Epithelial cell of esophagus (primary cell): Measurements from ENCODE around the gene FHIT.

Source experiments
- DNase-seq: peaks from one replicate; pipeline ENCODE4 v3.0.0; 2010; ENCODE audit warnings: low read depth
- H3K4me3 ChIP-seq: 2 replicates; pipeline ENCODE4 v1.5.1; 2011; ENCODE audit warnings: mild to moderate bottlenecking, low read length, control low read depth
- TF ChIP-seq, protein P1 (sequence below): IDR thresholded peaks from 2 replicates; pipeline ENCODE4 v1.5.1; 2011; ENCODE audit warnings: low read depth, mild to moderate bottlenecking, low read length, control low read depth, inconsistent platforms; ENCODE audit not compliant: insufficient read depth; ENCODE audit errors: missing control alignments

FHIT gene

DNA sequence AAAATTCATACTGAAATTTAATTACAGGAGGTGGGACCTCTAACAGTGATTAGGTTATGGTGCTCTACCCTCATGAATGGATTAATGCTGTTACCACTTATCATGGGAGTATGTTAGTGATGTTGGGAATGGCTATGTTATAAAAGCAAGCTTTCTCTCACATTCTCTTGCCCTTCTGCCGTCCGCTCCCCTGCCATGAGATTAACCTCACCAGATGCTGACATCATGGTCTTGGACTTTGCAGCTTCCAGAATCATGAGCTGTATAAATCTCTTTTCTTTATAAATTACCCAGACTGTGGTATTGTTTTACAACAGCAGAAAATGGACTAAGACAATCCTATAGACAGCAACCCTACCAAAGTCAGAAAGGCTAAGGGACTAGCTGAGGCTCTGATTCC is 884.8 kb downstream of the FHIT start:
- H3K4me3 ChIP-seq, result no peak overlapping the region
- TF ChIP-seq, protein P1, sequence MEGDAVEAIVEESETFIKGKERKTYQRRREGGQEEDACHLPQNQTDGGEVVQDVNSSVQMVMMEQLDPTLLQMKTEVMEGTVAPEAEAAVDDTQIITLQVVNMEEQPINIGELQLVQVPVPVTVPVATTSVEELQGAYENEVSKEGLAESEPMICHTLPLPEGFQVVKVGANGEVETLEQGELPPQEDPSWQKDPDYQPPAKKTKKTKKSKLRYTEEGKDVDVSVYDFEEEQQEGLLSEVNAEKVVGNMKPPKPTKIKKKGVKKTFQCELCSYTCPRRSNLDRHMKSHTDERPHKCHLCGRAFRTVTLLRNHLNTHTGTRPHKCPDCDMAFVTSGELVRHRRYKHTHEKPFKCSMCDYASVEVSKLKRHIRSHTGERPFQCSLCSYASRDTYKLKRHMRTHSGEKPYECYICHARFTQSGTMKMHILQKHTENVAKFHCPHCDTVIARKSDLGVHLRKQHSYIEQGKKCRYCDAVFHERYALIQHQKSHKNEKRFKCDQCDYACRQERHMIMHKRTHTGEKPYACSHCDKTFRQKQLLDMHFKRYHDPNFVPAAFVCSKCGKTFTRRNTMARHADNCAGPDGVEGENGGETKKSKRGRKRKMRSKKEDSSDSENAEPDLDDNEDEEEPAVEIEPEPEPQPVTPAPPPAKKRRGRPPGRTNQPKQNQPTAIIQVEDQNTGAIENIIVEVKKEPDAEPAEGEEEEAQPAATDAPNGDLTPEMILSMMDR, result no peak

DNA sequence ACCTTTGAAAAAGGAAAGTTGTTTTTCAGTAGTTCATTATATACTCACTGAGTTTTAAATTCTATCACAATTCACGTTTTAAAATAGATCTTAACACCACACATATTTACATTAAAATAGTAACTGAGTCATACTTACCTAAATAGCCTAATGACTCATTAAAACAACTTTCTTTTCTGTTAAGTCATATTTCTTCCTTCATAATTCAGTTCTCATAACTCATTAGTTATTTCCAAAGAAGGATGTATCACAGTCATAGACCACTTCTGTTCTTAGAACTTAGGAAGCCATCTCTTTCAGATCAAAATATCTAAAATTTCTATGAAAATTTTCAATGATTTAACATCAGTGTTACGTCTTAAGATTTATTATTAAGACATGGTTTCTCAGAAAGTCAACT is 885.9 kb downstream of the FHIT start:
- DNase-seq, result peak; percentile 51
- TF ChIP-seq, protein P1, result no peak
- H3K4me3 ChIP-seq, result no peak overlapping the region

More for the DNA sequence above, 884.8 kb downstream of the FHIT start:
- DNase-seq, result no peak

GRCh38 chr3:60364475-60364874 is 886.8 kb downstream of the FHIT start:
- peak; percentile 3 for DNase-seq
- no peak overlapping the region for H3K4me3 ChIP-seq
- TF ChIP-seq, protein P1, result no peak

- peak; percentile 14 for DNase-seq
- no peak overlapping the region for H3K4me3 ChIP-seq
- TF ChIP-seq, protein P1, result no peak
Measured at GRCh38 chr3:60363817-60364216, 887.4 kb downstream of the FHIT start.

GRCh38 chr3:60355825-60356224 is 895.4 kb downstream of the FHIT start:
- DNase-seq, result no peak
- H3K4me3 ChIP-seq, result no peak overlapping the region
- TF ChIP-seq, protein P1, result no peak

DNA sequence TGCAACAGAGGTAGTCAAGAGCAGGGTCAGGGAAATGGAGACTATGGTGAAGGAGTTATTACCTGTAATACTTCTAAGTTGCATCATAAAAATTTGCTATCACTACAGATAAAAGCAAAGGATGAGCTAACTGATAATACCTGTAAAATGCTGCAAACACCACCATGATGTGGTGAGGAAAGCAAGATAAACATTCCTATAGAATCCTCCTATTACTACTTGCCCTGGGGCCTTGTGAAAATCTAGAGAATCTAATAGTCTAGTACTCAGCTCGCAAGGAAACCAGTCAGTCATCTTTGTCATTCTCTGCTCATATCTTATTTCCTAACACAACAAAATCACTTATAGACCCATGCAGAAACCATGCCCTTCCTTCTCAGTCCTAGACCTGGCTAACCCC is 899.8 kb downstream of the FHIT start:
- peak; percentile 0 for DNase-seq
- TF ChIP-seq, protein P1, result no peak
- no peak overlapping the region for H3K4me3 ChIP-seq

DNA sequence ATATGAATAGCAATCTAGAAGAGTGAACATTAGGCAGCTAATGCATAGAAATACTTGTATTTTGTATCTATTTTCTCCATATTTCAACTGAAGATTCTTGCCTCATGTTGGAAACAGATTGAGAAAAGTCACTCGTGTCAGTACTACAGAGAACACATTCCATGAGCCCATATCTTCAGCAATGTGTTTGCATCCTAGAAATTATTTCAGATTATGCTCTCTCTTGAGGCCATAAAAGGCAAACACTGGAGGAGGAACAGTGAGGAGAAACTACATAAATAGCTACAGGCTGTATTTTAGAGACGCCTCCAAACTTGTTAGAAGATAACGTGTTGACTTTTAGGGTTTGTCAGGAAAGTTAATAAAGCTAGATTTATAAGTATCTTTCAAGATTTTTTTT is 906.9 kb downstream of the FHIT start:
- DNase-seq, result no peak
- TF ChIP-seq, protein P1, result no peak
- no peak overlapping the region for H3K4me3 ChIP-seq
